ENCODE data around the gene HMGB2.

DNA sequence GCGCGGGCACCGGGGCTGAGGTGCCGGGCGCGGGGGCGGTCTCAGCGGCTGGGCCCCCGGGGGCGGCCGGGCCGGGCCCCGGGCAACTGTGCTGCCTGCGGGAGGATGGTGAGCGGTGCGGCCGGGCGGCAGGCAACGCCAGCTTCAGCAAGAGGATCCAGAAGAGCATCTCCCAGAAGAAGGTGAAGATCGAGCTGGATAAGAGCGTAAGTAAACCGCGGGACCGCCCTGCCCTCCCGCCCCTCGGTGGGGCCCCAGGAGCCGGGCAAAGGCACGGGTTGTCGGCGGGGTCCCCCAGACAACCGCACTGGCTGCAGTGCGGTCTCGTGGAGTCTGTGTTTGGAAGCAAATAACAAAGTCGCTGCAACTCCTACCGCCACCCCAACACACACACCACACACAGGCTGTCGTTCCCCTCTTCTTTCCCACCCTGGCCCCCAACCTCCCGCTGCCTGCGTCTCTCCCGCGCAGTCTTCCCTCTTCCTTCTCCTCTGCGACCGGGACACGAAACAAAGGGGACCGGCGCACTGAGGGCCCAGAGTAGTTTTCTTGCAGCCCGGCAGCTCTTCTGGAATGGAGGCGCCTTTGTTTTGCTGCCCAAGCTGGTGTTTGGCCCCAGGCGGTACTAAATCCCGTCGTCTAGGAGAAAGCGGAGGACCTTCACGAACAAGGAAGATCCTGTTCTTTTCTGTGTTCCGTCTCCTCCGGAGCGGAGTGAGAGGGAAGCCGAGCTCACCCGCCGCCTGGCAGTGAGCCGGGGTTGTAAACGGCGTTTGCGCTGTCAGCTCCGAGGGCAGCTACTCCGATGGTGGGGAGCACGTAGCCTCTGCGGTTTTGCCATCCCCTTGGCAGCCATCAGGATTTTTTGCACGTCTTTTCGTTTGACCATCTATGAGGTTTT is 37.4 kb upstream of the HMGB2 start:
- TF ChIP-seq, protein P1, sequence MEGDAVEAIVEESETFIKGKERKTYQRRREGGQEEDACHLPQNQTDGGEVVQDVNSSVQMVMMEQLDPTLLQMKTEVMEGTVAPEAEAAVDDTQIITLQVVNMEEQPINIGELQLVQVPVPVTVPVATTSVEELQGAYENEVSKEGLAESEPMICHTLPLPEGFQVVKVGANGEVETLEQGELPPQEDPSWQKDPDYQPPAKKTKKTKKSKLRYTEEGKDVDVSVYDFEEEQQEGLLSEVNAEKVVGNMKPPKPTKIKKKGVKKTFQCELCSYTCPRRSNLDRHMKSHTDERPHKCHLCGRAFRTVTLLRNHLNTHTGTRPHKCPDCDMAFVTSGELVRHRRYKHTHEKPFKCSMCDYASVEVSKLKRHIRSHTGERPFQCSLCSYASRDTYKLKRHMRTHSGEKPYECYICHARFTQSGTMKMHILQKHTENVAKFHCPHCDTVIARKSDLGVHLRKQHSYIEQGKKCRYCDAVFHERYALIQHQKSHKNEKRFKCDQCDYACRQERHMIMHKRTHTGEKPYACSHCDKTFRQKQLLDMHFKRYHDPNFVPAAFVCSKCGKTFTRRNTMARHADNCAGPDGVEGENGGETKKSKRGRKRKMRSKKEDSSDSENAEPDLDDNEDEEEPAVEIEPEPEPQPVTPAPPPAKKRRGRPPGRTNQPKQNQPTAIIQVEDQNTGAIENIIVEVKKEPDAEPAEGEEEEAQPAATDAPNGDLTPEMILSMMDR (IDR thresholded peaks at IDR 0.05; ENCODE audit: poor library complexity, severe bottlenecking), result no peak
- TF ChIP-seq SMC3 (conservative IDR thresholded peaks at IDR 0.05; ENCODE audit: poor library complexity), result no peak
